H1 (cell line): Measurements from ENCODE around the gene CLEC3A. TPM values are rescaled to one million over a fixed set of nuclear protein-coding genes. Genes with fewer than 3 reads are reported as not detected.

Experiments used
- BCL11A ChIP-seq, 2 experiments: IDR thresholded peaks; one replicate each; pipeline ENCODE4 v1.6.1; 2011; ENCODE audit warnings: low read depth in 2 of 2, low read length in 2 of 2, mild to moderate bottlenecking in 2 of 2
- CHD7 ChIP-seq: fragments of 300-600 bp; sonication (generic); IDR thresholded peaks from 2 replicates; pipeline ENCODE4 v1.7.1; 2012; ENCODE audit warnings: low read length, moderate library complexity, mild to moderate bottlenecking, inconsistent platforms; ENCODE audit not compliant: insufficient replicate concordance
- CTCF ChIP-seq, 3 experiments: IDR thresholded peaks; 1 replicate in 2 of 3; 2 replicates in 1 of 3; pipeline versions ENCODE4 v1.5.1 to v1.6.1; 2011; ENCODE audit warnings: low read length in 3 of 3, mild to moderate bottlenecking in 3 of 3, inconsistent platforms in 2 of 3, low read depth in 1 of 3, moderate library complexity in 1 of 3; ENCODE audit not compliant: insufficient read depth in 1 of 3; ENCODE audit errors: control extremely low read depth in 1 of 3
- PHF8 ChIP-seq: fragments of 200-600 bp; sonication (generic); conservative IDR thresholded peaks from 2 replicates; pipeline ENCODE4 v1.7.1; 2012; ENCODE audit warnings: low read depth, mild to moderate bottlenecking, inconsistent platforms, low read length, moderate library complexity
- SIN3A ChIP-seq, 2 experiments: IDR thresholded peaks in 1 of 2; conservative IDR thresholded peaks in 1 of 2; 2 replicates each; pipeline ENCODE4 v1.6.1; 2011 to 2012; ENCODE audit warnings: low read length in 2 of 2, improper control_type of control experiment in 1 of 2, low read depth in 1 of 2, mild to moderate bottlenecking in 1 of 2
- SUZ12 ChIP-seq: fragments of 200-600 bp; sonication (generic); IDR thresholded peaks from 2 replicates; pipeline ENCODE4 v1.6.1; 2012; ENCODE audit warnings: mild to moderate bottlenecking, inconsistent platforms, low read length, moderate library complexity, mixed read lengths
- YY1 ChIP-seq: IDR thresholded peaks from 2 replicates; pipeline ENCODE4 v1.6.1; 2011; ENCODE audit warnings: low read depth, mild to moderate bottlenecking, low read length
- polyA plus RNA-seq, 7 experiments: library from polyadenylated mRNA; depleted of rRNA in 3 of 7; stranded (reverse) in 5 of 7; unstranded in 2 of 7; fragments of >200 nt in 5 of 7; fragments of 200-250 nt in 2 of 7; gene quantifications; 1 replicate in 5 of 7; 2 replicates in 1 of 7; 4 replicates in 1 of 7; pipeline versions ENCODE4 v1.2.1 to v1.2.3, GENCODE V29; 2011 to 2013; ENCODE audit warnings: missing spikeins in 2 of 7, mixed read lengths in 2 of 7
- total RNA-seq: library from RNA; stranded (reverse); fragmentation: NEBNext Ultra II Directional; extraction: Animal tissue kit (Norgen Biotek cat#: 25700); gene quantifications from 2 replicates; pipeline ENCODE4 v1.2.1, GENCODE V29; 2021

CLEC3A gene
- total and polyA plus RNA-seq, 2 of the 8 experiments (the other 6 are each of a cell fraction or from before 2014, with no cell fraction given) = not detected

GRCh38 chr16:78045865-78046581 lies 23.7 kb downstream of the CLEC3A start (continued):
- TF ChIP-seq CHD7 = no peak
- no peak for TF ChIP-seq PHF8
- TF ChIP-seq BCL11A (IDR thresholded peaks at IDR 0.05; ENCODE audit: low read depth in 2 of 2, low read length in 2 of 2) = no peak
- no peak for TF ChIP-seq SUZ12
- peak; percentile 92 for TF ChIP-seq SIN3A (conservative IDR thresholded peaks at IDR 0.05 in 1 of 2, IDR thresholded peaks at IDR 0.05 in 1 of 2; ENCODE audit: low read depth in 1 of 2, low read length in 2 of 2)
- TF ChIP-seq YY1 = peak; percentile 81; the same call in 1 of the 2 replicates
- peak; percentile 14 to 41 (median 29) for TF ChIP-seq CTCF (IDR thresholded peaks at IDR 0.05; ENCODE audit: control extremely low read depth in 1 of 3, insufficient read depth in 1 of 3, low read depth in 1 of 3, low read length in 3 of 3)
